HEK293 (cell line): ENCODE results near the gene C5AR2.
"Not testable (repeated sequence)": the region's sequence is repeated elsewhere in the genome, so short reads cannot be mapped to it uniquely, and the experiment has no call there.

Experiments used
- CTCF ChIP-seq: fragments of 450-650 bp; formaldehyde crosslinking; IDR thresholded peaks from 2 replicates; pipeline ENCODE4 v1.5.1; 2016; ENCODE audit warnings: missing biosample characterization, missing genetic modification characterization
- IKZF3 ChIP-seq: fragments of 450-650 bp; IDR thresholded peaks from 2 replicates; pipeline ENCODE4 v1.5.0; 2018; ENCODE audit warnings: missing biosample characterization, mild to moderate bottlenecking, missing genetic modification characterization, moderate library complexity
- YY1 ChIP-seq: fragments of 450-650 bp; formaldehyde crosslinking; IDR thresholded peaks from 2 replicates; pipeline ENCODE4 v1.5.1; 2018; ENCODE audit warnings: missing biosample characterization, missing genetic modification characterization
- ZFP3 ChIP-seq: fragments of 450-650 bp; formaldehyde crosslinking; IDR thresholded peaks from 2 replicates; pipeline ENCODE4 v1.5.1; 2016; ENCODE audit warnings: low read depth, missing biosample characterization, missing genetic modification characterization
- ZNF132 ChIP-seq: fragments of 450-650 bp; formaldehyde crosslinking; IDR thresholded peaks from 2 replicates; pipeline ENCODE4 v1.5.1; 2017; ENCODE audit warnings: missing biosample characterization, missing genetic modification characterization, borderline replicate concordance
- ZNF488 ChIP-seq: fragments of 450-650 bp; formaldehyde crosslinking; IDR thresholded peaks from 2 replicates; pipeline ENCODE4 v1.5.1; 2016; ENCODE audit warnings: missing biosample characterization, missing genetic modification characterization
- ZNF660 ChIP-seq: fragments of 450-650 bp; IDR thresholded peaks from 2 replicates; pipeline ENCODE4 v1.5.1; 2018; ENCODE audit warnings: missing biosample characterization, mild to moderate bottlenecking, missing genetic modification characterization
- ZNF830 ChIP-seq: fragments of 450-650 bp; IDR thresholded peaks from 2 replicates; pipeline ENCODE4 v1.5.0; 2018; ENCODE audit warnings: missing biosample characterization, missing genetic modification characterization, low read depth, mild to moderate bottlenecking, moderate library complexity
- TF ChIP-seq, protein P1 (sequence below): fragments of 450-650 bp; formaldehyde crosslinking; IDR thresholded peaks from 2 replicates; pipeline ENCODE4 v1.5.1; 2016; ENCODE audit warnings: missing biosample characterization, missing genetic modification characterization, low read depth

GRCh38 chr19:47388721-47389120 lies 56.7 kb downstream of the C5AR2 start:
- TF ChIP-seq ZNF660 (tag by site-specific recombination); ZNF830; ZFP3 (tag by site-specific recombination); ZNF488 (tag by site-specific recombination); ZNF132; CTCF (tag by site-specific recombination); IKZF3 (tag by site-specific recombination); YY1 (tag by site-specific recombination): not testable (repeated sequence)
- TF ChIP-seq, protein P1, sequence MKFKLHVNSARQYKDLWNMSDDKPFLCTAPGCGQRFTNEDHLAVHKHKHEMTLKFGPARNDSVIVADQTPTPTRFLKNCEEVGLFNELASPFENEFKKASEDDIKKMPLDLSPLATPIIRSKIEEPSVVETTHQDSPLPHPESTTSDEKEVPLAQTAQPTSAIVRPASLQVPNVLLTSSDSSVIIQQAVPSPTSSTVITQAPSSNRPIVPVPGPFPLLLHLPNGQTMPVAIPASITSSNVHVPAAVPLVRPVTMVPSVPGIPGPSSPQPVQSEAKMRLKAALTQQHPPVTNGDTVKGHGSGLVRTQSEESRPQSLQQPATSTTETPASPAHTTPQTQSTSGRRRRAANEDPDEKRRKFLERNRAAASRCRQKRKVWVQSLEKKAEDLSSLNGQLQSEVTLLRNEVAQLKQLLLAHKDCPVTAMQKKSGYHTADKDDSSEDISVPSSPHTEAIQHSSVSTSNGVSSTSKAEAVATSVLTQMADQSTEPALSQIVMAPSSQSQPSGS (tag by site-specific recombination): not testable (repeated sequence)
